Measurements from ENCODE around the gene RILPL2. TPM values are rescaled to one million over a fixed set of nuclear protein-coding genes. Genes with fewer than 3 reads are reported as not detected.

RILPL2 gene
- total RNA-seq, 1 donor from 2014 or later: 4.2 TPM

- Mint-ChIP-seq H3K4me3 (ENCODE audit: unreplicated experiment) (no peak overlapping the region), H3K4me1 (ENCODE audit: low read depth) (peaks cover 37% of the 10 kb centered on the region), H3K27me3 (ENCODE audit: low read depth) (no peaks in the 10 kb centered on the region), H3K36me3 (ENCODE audit: low read depth) (peaks cover 27% of the 10 kb centered on the region), H3K27ac (ENCODE audit: unreplicated experiment) (peak overlapping the region; percentile 49), H3K9me3 (ENCODE audit: low read depth) (no peaks in the 10 kb centered on the region)
- no peak for DNase-seq (ENCODE audit: low spot score)
- no peak for TF ChIP-seq CTCF (IDR thresholded peaks at IDR 0.05)
Measured at GRCh38 chr12:123397400-123397799, 39.1 kb downstream of the RILPL2 start.

- no peaks in the 10 kb centered on the region for H3K9me3 Mint-ChIP-seq (ENCODE audit: low read depth)
- peak overlapping the region; percentile 49 for H3K27ac Mint-ChIP-seq (ENCODE audit: unreplicated experiment)
- no peak for TF ChIP-seq CTCF (IDR thresholded peaks at IDR 0.05)
- H3K36me3 Mint-ChIP-seq (ENCODE audit: low read depth): peaks cover 27% of the 10 kb centered on the region
- no peaks in the 10 kb centered on the region for H3K27me3 Mint-ChIP-seq (ENCODE audit: low read depth)
- H3K4me1 Mint-ChIP-seq (ENCODE audit: low read depth): peaks cover 38% of the 10 kb centered on the region
- DNase-seq (ENCODE audit: low spot score): no peak
- no peak overlapping the region for H3K4me3 Mint-ChIP-seq (ENCODE audit: unreplicated experiment)
Measured at GRCh38 chr12:123396954-123397353, 39.5 kb downstream of the RILPL2 start.

GRCh38 chr12:123396543-123396942, 39.9 kb downstream of the RILPL2 start:
- H3K36me3 Mint-ChIP-seq (ENCODE audit: low read depth): peaks cover 29% of the 10 kb centered on the region
- H3K27ac Mint-ChIP-seq (ENCODE audit: unreplicated experiment): peak overlapping the region; percentile 8
- no peak overlapping the region for H3K4me3 Mint-ChIP-seq (ENCODE audit: unreplicated experiment)
- H3K27me3 Mint-ChIP-seq (ENCODE audit: low read depth): no peaks in the 10 kb centered on the region
- TF ChIP-seq CTCF (IDR thresholded peaks at IDR 0.05): no peak
- DNase-seq (ENCODE audit: low spot score): no peak
- H3K9me3 Mint-ChIP-seq (ENCODE audit: low read depth): no peaks in the 10 kb centered on the region
- peaks cover 42% of the 10 kb centered on the region for H3K4me1 Mint-ChIP-seq (ENCODE audit: low read depth)

GRCh38 chr12:123395236-123395635, 41.2 kb downstream of the RILPL2 start:
- H3K36me3 Mint-ChIP-seq (ENCODE audit: low read depth): peaks cover 31% of the 10 kb centered on the region

GRCh38 chr12:123393747-123394146, 42.7 kb downstream of the RILPL2 start:
- no peak for DNase-seq (ENCODE audit: low spot score)
- Mint-ChIP-seq H3K9me3 (ENCODE audit: low read depth) (no peaks in the 10 kb centered on the region), H3K4me1 (ENCODE audit: low read depth) (peaks cover 51% of the 10 kb centered on the region), H3K36me3 (ENCODE audit: low read depth) (peaks cover 29% of the 10 kb centered on the region), H3K27me3 (ENCODE audit: low read depth) (no peaks in the 10 kb centered on the region), H3K4me3 (ENCODE audit: unreplicated experiment) (no peak overlapping the region), H3K27ac (ENCODE audit: unreplicated experiment) (no peak overlapping the region)
- no peak for TF ChIP-seq CTCF (IDR thresholded peaks at IDR 0.05)

More at GRCh38 chr12:123395236-123395635, 41.2 kb downstream of the RILPL2 start:
- Mint-ChIP-seq H3K9me3 (ENCODE audit: low read depth) (no peaks in the 10 kb centered on the region), H3K27me3 (ENCODE audit: low read depth) (no peaks in the 10 kb centered on the region), H3K4me3 (ENCODE audit: unreplicated experiment) (no peak overlapping the region), H3K27ac (ENCODE audit: unreplicated experiment) (peak overlapping the region; percentile 49), H3K4me1 (ENCODE audit: low read depth) (peaks cover 55% of the 10 kb centered on the region)
- TF ChIP-seq CTCF (IDR thresholded peaks at IDR 0.05): no peak
- DNase-seq (ENCODE audit: low spot score): no peak

All from chondrocyte (in vitro differentiated cells).